Parathyroid adenoma (tissue), 2 donors: Measurements from ENCODE around the gene DEUP1.

Experiments
- H2AFZ ChIP-seq: fragments of 300-600 bp; sonication (generic); one replicate; pipeline ENCODE4 v1.7.0; 2017; ENCODE audit warnings: antibody characterized with exemption, mild to moderate bottlenecking
- H3K27ac ChIP-seq: fragments of 300-600 bp; sonication (generic); one replicate; pipeline ENCODE4 v1.7.0; 2017
- H3K27me3 ChIP-seq: fragments of 300-600 bp; sonication (generic); one replicate; pipeline ENCODE4 v1.7.0; 2017; ENCODE audit warnings: low read length; ENCODE audit not compliant: control insufficient read depth, insufficient read depth
- H3K36me3 ChIP-seq: fragments of 300-600 bp; sonication (generic); one replicate; pipeline ENCODE4 v1.7.0; 2017; ENCODE audit warnings: low read length; ENCODE audit not compliant: control insufficient read depth, insufficient read depth
- H3K4me1 ChIP-seq: fragments of 300-600 bp; sonication (generic); one replicate; pipeline ENCODE4 v1.7.0; 2017; ENCODE audit warnings: control low read depth
- H3K4me2 ChIP-seq: fragments of 300-600 bp; sonication (generic); one replicate; pipeline ENCODE4 v1.7.0; 2017; ENCODE audit warnings: low read length
- H3K4me3 ChIP-seq: fragments of 300-600 bp; sonication (generic); one replicate; pipeline ENCODE4 v1.7.0; 2017; ENCODE audit warnings: low read depth, low read length
- H3K79me2 ChIP-seq: fragments of 300-600 bp; sonication (generic); one replicate; pipeline ENCODE4 v1.7.0; 2017; ENCODE audit warnings: control low read depth
- H3K9ac ChIP-seq: fragments of 300-600 bp; sonication (generic); one replicate; pipeline ENCODE4 v1.7.0; 2017; ENCODE audit warnings: mild to moderate bottlenecking
- H3K9me3 ChIP-seq: fragments of 300-600 bp; sonication (generic); one replicate; pipeline ENCODE4 v1.7.0; 2017; ENCODE audit warnings: low read length; ENCODE audit not compliant: control insufficient read depth
- TF ChIP-seq, protein P1 (sequence below): fragments of 300-600 bp; sonication (generic); IDR thresholded peaks from one replicate; pipeline ENCODE4 v1.7.0; 2017; ENCODE audit warnings: antibody characterized with exemption, mild to moderate bottlenecking
- donor health status: primary hyperparathyroidism.

DEUP1 gene

DNA sequence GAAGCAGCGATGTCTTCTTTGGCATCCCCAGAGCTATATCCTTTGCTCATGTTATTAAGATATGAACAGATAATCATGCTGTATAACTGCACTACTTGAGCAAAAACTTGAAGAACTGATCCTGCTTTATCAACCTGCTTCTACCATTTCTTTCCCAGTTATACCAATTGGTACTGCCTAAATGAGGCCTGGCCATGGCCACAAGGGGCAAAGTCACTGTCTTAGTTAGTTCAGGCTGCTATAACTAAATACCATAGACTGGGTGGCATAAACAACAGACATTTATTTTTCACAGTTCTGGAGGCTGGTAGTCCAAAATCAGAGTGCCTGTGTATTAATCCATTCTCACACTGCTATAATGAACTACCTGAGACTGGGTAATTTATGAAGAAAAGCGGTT, 37.5 kb downstream of the DEUP1 start:
- Histone ChIP-seq H3K4me1 (no peaks in the 10 kb centered on the region), H3K9ac (no peak overlapping the region), H3K4me2 (no peak overlapping the region), H2AFZ (no peak overlapping the region), H3K4me3 (no peak overlapping the region), H3K79me2 (no peaks in the 10 kb centered on the region), H3K9me3 (no peaks in the 10 kb centered on the region), H3K27ac (no peak overlapping the region), H3K27me3 (no peaks in the 10 kb centered on the region), H3K36me3 (no peaks in the 10 kb centered on the region)
- TF ChIP-seq, protein P1, sequence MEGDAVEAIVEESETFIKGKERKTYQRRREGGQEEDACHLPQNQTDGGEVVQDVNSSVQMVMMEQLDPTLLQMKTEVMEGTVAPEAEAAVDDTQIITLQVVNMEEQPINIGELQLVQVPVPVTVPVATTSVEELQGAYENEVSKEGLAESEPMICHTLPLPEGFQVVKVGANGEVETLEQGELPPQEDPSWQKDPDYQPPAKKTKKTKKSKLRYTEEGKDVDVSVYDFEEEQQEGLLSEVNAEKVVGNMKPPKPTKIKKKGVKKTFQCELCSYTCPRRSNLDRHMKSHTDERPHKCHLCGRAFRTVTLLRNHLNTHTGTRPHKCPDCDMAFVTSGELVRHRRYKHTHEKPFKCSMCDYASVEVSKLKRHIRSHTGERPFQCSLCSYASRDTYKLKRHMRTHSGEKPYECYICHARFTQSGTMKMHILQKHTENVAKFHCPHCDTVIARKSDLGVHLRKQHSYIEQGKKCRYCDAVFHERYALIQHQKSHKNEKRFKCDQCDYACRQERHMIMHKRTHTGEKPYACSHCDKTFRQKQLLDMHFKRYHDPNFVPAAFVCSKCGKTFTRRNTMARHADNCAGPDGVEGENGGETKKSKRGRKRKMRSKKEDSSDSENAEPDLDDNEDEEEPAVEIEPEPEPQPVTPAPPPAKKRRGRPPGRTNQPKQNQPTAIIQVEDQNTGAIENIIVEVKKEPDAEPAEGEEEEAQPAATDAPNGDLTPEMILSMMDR, result no peak

DNA sequence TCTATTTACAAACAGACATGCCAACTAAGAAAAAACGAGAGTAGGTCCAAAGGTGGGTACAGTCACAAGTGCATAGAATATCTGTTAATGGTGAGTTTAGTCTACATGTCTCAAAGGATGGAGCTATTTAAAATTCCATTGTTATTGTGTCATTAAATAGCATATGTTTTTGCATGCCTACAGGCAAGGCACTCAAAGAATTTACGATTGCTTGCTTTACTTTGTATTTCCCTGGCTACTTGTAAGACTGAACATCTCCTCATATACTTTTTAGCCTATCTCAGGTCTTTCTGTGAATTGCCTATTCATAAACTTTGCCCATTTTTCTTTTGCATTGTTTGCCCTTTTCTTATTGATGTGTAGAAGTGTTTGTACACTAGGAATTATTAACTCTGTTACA, 39.7 kb downstream of the DEUP1 start:
- Histone ChIP-seq H3K27ac (no peak overlapping the region), H3K4me3 (no peak overlapping the region), H3K4me2 (no peak overlapping the region), H3K79me2 (no peaks in the 10 kb centered on the region), H3K9me3 (no peaks in the 10 kb centered on the region), H3K4me1 (no peaks in the 10 kb centered on the region), H3K36me3 (no peaks in the 10 kb centered on the region), H3K9ac (no peak overlapping the region), H3K27me3 (no peaks in the 10 kb centered on the region), H2AFZ (no peak overlapping the region)
- TF ChIP-seq, protein P1, result no peak

DNA sequence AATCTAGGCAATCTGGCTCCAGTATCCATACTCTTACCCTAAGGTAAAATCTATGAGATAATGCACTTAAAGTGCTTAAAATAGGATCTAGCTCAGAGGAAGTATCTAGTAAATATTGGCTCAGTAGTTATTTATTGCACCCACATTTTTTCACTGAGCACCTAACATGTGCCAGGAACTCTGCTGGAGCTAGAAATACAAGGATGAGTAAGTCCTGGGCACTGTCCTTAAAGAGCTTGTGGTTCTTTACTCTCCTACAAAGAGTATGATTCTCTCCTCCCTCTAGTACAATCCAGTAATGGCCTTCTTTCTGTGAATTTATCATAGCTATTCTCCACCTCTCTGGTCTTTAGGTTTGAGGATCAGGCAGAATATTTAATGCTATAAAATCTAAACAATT, 59.2 kb downstream of the DEUP1 start:
- no peaks in the 10 kb centered on the region for H3K9me3 ChIP-seq
- no peaks in the 10 kb centered on the region for H3K36me3 ChIP-seq
- H3K4me2 ChIP-seq, result no peak overlapping the region
- no peak overlapping the region for H2AFZ ChIP-seq
- H3K27me3 ChIP-seq, result no peaks in the 10 kb centered on the region
- H3K4me3 ChIP-seq, result no peak overlapping the region
- no peaks in the 10 kb centered on the region for H3K79me2 ChIP-seq
- no peak overlapping the region for H3K9ac ChIP-seq
- no peak overlapping the region for H3K27ac ChIP-seq
- TF ChIP-seq, protein P1, result no peak
- no peaks in the 10 kb centered on the region for H3K4me1 ChIP-seq

DNA sequence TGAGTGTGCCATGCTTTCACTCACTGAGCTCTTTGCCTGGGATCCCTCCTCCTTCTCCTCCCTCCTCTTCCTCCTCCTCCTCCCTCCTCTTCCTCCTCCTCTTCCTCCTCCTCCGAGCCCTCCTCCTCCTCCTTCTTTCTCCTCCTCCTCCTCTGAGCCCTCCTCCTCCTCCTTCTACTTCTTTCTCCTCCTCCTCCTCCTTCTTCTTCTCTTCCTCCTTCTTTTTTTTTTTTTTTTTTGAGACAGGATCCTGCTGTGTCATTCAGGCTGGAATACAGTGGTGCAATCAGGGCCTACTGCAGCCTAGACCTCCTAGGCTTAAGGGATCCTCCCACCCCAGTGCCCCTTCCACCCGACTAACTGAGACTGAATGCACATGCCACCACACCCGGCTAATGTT, 62.3 kb downstream of the DEUP1 start:
- no peaks in the 10 kb centered on the region for H3K36me3 ChIP-seq
- no peak overlapping the region for H3K4me2 ChIP-seq
- TF ChIP-seq, protein P1, result no peak
- no peak overlapping the region for H2AFZ ChIP-seq
- no peaks in the 10 kb centered on the region for H3K4me1 ChIP-seq
- H3K9me3 ChIP-seq, result no peaks in the 10 kb centered on the region
- no peak overlapping the region for H3K9ac ChIP-seq
- H3K79me2 ChIP-seq, result no peaks in the 10 kb centered on the region
- H3K27ac ChIP-seq, result no peak overlapping the region
- H3K4me3 ChIP-seq, result no peak overlapping the region
- H3K27me3 ChIP-seq, result no peaks in the 10 kb centered on the region

DNA sequence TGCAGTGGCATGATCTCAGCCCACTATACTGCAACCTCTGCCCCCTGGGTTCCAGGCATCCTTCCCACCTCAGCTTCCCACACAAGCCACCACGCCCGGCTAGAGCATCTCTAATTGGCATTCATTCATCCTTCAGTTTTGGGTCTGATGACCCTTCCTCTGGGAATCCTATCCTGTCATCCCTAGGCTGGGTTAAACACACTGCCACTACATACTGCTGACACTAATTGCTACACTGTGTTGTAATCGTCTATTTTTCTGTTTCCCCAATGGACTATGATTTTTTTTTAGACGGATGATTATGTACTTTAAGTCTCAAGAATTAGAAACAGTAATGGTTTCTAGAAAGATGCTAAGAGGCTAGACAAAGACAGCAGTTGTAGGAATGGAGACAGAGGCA, 62.8 kb downstream of the DEUP1 start:
- Histone ChIP-seq H3K4me1 (no peaks in the 10 kb centered on the region), H3K4me2 (no peak overlapping the region), H3K27ac (no peak overlapping the region), H3K4me3 (no peak overlapping the region), H3K9ac (no peak overlapping the region), H3K9me3 (no peaks in the 10 kb centered on the region), H3K79me2 (no peaks in the 10 kb centered on the region), H3K27me3 (no peaks in the 10 kb centered on the region), H3K36me3 (no peaks in the 10 kb centered on the region), H2AFZ (no peak overlapping the region)
- TF ChIP-seq, protein P1, result no peak
